HG02759 (cell line): ENCODE results near the gene ITGB4.
"Not testable (repeated sequence)": the region's sequence is repeated elsewhere in the genome, so short reads cannot be mapped to it uniquely, and the experiment has no call there.

ENCODE experiments used
- ATAC-seq: cut with Tn5 transposase; IDR thresholded peaks from one replicate; pipeline ENCODE4 v1.9.1; 2021; ENCODE audit warnings: mild to moderate bottlenecking, moderate library complexity; ENCODE audit not compliant: unreplicated experiment

The ITGB4 gene

DNA sequence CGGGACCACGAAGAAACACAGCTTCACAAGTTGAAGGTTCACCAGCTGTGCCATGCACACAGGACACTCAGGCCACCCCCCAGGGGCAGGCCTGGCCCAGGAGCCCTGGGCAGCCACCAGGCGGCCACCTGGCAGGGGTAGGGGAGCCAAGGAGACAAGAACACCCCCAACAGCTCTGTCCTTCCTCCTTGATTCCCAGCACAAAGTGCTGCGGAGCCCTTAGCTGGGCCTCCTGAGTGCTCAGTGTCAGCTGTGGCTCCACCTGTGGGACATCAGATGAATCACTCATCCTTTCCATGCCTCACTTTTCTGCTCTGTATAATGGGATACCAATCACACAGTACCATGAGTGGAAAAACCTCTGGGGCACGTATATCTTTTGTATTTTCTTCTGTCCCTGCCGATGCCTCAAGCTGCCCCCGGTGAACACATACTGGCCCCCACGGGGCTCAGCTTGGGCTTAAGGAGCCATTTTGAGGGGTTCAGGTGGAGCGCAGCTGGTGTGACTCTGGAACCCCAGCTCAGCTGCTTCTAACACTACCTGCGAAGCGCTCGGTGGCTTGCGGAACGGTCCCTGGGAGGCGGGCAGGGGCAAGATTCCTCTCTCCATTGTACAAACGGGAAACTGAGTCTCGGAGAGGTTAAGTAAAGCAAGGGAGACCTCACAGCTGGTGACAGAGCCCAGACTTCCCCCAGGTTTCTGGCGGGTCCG lies 31.7 kb downstream of the ITGB4 start:
- ATAC-seq = no peak

DNA sequence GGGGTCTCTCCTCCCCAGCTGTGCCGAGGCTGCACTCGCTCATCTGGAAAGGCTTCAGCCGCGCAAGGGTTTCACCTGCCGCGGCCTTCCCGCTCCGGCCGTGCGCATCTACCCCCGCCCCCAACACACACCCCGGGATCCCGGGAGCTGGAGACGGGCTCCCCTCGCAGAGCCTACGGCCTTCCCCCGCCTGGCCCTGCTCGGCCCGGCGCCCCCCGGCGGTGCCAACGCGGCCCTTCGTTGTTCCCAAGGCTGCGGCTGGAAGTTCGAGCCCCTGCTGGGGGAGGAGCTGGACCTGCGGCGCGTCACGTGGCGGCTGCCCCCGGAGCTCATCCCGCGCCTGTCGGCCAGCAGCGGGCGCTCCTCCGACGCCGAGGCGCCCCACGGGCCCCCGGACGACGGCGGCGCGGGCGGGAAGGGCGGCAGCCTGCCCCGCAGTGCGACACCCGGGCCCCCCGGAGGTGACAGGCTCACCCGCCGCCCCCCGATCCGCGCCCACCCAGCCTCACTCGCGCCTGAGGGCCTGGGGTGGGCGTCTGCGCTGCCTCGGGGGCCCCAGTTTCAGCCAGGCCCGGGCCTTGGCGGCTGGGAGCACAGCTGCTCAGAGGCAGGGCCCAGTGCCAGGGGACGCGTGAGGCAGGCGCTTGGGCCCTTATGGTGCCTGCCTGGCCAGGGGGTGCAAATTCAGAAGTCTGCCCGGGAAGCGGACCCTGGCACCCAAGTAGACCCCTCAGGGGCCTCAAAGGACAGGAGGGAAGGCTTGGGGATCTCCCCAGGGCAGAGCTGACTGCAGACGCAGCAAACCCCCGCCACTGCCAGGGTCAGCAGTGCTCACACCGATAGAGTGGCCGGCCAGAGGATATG lies 32.5 kb downstream of the ITGB4 start:
- peak; percentile 78 for ATAC-seq

GRCh38 chr17:75754378-75755204 lies 33.3 kb downstream of the ITGB4 start:
- no peak for ATAC-seq

DNA sequence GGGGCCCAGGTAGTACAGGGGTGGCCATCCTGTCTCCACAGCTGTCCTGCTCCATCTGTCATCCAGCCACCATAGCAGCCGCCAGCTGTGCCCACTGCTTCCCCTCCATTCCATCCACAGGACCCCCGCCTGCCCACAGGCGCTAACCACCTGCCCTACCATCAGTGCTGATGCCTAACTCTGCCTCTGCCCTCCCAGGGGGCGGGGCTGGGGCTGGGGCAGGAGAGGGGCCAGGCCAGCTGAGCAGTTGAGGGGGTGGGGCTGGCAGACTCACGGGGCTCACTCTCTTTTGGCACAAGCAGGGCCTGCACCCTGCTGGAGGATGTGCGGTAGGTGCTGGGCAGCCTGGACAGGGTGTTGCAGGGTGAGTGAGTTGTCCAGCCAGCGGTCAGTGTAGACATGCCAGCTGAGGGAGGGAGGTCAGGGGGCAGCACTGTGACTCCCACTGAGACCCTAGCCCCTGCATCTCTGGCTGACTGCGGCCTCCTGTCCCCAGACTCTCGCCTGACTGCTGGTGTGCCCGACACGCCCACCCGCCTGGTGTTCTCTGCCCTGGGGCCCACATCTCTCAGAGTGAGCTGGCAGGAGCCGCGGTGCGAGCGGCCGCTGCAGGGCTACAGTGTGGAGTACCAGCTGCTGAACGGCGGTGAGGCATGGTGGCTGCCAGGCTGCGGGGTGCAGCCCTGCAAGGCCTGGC lies 34.1 kb downstream of the ITGB4 start:
- ATAC-seq = no peak

DNA sequence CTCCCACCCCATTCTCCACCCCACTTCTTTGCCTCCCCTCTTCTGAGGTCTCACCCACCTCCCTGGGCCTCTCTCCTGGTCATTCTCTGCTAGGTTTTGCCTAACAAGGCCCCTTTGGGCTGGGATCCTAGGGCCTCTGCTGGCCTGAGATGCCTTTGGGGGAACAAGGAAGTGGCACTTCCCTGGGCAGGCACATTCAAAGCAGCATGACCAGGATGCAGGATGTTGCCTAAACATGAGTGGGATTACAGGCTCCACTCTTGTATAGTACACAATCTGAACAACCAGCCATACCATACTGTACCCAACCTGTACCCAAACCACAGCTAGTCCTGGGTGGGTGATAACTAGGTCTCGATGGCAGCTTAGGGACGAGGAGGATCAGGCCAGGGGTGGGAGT lies 34.7 kb downstream of the ITGB4 start:
- ATAC-seq = no peak

GRCh38 chr17:75756451-75757085 lies 35.3 kb downstream of the ITGB4 start:
- ATAC-seq = no peak

- no peak for ATAC-seq
Observed at GRCh38 chr17:75757086-75757681, 35.9 kb downstream of the ITGB4 start.

DNA sequence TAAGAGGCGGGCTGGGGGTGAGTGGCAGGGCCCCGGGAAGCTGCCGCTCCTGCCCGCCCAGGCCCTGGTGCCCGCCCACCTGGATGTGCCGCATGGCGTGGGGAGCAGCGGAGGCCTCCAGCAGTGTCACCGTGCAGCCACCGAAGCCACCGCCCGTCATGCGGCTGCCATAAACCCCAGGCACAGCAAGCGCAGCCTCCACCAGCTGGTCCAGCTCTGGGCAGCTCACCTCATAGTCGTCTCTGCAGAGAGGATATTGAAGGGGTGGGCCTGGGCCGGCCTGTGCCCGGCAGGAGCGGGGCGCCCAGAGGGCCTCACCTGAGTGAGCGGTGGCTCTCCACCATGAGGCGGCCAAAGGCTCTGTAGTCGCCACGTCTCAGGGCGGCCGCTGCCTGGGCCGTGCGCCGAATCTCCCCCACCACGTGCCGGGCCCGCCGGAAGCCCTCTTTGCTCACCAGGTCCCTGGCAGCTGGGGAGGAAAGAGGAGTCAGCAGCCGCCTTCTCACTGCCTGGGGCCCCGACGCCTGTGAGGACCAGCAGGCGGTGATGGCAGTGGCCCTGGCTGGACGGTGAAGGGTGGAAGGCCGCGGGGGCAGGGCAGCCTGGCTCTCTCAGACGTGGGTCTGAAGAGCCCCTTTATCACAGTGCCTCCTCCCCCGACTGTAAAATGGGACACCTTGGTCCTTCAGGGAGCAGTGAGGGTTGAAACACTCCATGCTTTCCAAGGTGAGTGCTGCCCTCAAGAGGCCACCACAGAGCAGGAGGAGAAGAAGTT lies 37.1 kb downstream of the ITGB4 start:
- ATAC-seq = no peak

DNA sequence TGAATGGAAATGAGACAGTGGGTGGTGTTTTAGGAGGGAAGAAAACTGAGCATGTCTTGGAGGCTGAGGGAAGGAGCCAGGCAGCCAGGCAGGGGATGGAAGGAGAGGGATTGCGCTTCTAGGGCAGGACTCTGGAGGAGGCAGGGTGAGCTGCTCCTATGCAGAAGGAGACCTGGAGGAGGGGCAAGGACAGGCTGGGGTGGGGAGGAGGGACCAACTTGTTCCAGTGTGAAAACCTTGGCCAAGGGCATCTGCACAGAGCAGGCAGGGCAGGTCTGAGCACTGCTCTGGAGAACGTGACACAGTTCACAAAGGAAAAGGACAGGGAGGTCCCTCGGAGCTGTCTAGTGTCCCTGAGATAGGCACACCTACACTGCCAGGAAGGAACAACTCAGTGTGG lies 38.2 kb downstream of the ITGB4 start:
- no peak for ATAC-seq

DNA sequence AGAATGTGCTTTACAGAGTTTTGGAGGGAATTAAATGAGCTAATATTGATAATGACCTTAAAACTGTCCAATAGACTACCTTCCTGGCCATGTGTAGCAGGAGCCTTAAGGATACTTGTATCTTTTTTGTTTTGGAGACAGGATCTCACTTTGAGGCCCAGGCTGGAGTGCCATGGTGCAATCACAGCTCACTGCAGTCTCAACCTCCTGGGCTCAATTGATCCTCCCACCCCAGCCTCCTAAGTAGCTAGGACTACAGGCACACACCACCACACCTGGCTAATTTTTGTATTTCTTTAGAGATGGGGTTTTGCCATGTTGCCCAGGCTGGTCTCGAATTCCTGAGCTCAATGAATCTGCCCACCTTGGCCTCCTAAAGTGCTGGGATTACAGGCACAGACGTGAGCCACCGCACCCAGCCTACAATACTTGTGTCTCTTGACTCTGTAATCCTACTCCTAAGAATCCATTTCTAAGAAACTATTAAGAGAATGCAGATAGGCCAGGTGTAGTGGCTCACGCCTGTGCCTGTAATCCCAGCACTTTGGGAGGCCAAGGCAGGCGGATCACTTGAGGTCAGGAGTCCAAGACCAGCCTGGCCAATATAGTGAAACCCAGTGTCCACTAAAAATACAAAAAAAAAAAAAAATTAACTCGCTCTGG lies 38.9 kb downstream of the ITGB4 start:
- not testable (repeated sequence) for ATAC-seq

GRCh38 chr17:75762513-75763268 lies 41.4 kb downstream of the ITGB4 start:
- ATAC-seq = no peak

DNA sequence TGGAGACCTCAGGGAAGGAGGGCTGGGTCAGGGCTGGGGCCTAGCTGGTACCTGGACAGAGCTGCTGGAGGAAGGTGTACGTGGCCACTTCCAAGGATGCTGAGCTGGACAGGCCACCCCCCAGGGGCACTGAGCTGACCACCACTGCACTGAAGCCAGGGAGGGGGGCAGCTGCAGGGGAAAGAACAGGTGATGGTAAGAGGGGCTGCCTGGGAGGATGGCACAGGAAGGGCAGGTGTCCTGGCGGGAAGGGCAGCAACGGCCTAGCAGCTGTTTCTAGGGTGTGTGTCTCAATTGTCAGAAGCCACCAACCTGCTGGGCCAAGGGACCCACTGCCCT lies 42.0 kb downstream of the ITGB4 start:
- ATAC-seq = no peak

DNA sequence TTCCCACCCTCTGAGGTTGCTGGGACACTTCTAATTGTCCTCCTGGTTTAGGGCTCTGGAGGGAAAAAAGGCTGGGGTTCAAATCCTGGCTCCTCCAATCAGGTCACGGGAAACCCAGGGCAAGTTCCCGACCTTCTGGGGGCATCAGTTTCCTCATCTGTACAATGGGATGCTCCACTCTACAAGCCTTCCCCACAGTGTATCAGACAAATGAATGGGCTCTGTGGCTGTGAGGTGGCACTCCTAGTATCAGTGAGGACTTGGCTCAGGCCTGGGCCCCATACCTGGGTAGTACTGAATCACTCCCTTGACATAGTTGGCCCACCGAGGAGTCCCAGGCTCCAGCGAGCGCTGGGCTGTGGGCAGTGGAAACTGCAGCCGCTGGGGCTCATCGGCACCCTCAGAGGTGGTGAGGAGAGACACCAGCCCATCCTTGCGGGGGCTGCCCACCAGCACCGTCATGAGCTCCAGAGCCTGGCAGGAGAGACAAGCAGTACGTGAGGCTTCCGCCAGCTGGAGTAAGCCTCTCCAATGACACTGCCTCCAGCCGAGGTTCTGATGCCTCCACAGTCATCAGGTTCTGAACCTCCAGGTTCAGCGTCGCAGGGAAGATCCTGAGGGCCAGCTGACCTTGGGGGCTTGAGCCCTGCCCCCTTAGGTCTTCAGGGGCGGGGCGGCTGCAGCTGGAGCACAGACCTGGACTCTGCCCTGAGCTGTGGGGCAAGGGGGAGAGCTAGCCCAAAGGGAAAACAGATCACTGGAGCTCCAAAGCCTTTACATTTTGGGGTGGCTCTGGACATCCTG lies 42.6 kb downstream of the ITGB4 start:
- ATAC-seq = no peak

- no peak for ATAC-seq
Observed at GRCh38 chr17:75764417-75764710, 43.1 kb downstream of the ITGB4 start.

GRCh38 chr17:75764711-75765421 lies 43.6 kb downstream of the ITGB4 start, which contains the start of gene GALK1:
GALK1 (minus strand) TSS chr17:75765192; CDS start chr17:75765136, 56 bp downstream.
- ATAC-seq = peak; percentile 80

- ATAC-seq = no peak
Observed at GRCh38 chr17:75765981-75766380, 44.7 kb downstream of the ITGB4 start.

DNA sequence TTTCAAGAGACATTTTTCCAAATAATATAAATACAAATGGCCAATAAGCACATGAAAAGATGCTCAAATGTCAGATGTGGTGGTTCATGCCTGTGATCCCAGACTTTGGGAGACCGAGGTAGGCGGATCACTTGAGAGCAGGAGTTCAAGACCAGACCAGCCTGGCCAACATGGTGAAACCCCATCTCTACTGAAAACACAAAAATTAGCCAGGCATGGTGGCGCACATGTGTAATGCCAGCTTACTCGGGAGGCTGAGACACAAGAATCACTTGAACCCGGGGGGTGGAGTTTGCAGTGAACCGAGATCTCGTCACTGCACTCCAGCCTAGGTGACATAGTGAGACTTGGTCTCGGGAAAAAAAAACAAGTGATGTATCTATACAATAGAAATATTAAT lies 46.6 kb downstream of the ITGB4 start:
- no peak for ATAC-seq
